HG03175 (cell line): ENCODE measurements around the gene EIF2B1.

Source experiments
- ATAC-seq: cut with Tn5 transposase; IDR thresholded peaks from one replicate; pipeline ENCODE4 v1.9.1; 2021; ENCODE audit warnings: mild to moderate bottlenecking, moderate library complexity; ENCODE audit not compliant: unreplicated experiment

The EIF2B1 gene

GRCh38 chr12:123633379-123634141 is at the start of gene EIF2B1, which contains the start of gene GTF2H3:
Gene EIF2B1, minus strand, starts transcription at chr12:123633686. Its CDS starts 129 bp downstream, at chr12:123633557.
Gene GTF2H3, plus strand, starts transcription at chr12:123633829. Its CDS starts 31 bp downstream, at chr12:123633860.
- ATAC-seq: peak; percentile 98

GRCh38 chr12:123681605-123682004 is 48.1 kb upstream of the EIF2B1 start:
- no peak for ATAC-seq

GRCh38 chr12:123678981-123679380 is 45.5 kb upstream of the EIF2B1 start:
- ATAC-seq: no peak

- ATAC-seq: no peak
Measured at GRCh38 chr12:123676616-123677320, 43.3 kb upstream of the EIF2B1 start.

GRCh38 chr12:123675436-123675835 is 42.0 kb upstream of the EIF2B1 start:
- no peak for ATAC-seq

- ATAC-seq: no peak
Measured at GRCh38 chr12:123671876-123672275, 38.4 kb upstream of the EIF2B1 start.

- peak; percentile 98 for ATAC-seq
Measured at GRCh38 chr12:123670882-123671728, 37.6 kb upstream of the EIF2B1 start, which contains the start of gene TCTN2. Gene TCTN2, plus strand, starts transcription at chr12:123671113. Its CDS starts 128 bp downstream, at chr12:123671241.

- ATAC-seq: no peak
Measured at GRCh38 chr12:123667771-123668170, 34.3 kb upstream of the EIF2B1 start.

- ATAC-seq: no peak
Measured at GRCh38 chr12:123659996-123660727, 26.7 kb upstream of the EIF2B1 start.

- ATAC-seq: no peak
Measured at GRCh38 chr12:123657211-123657610, 23.7 kb upstream of the EIF2B1 start.

- ATAC-seq: no peak
Measured at GRCh38 chr12:123656392-123656791, 22.9 kb upstream of the EIF2B1 start.

- ATAC-seq: peak; percentile 96
Measured at GRCh38 chr12:123655420-123655819, 21.9 kb upstream of the EIF2B1 start.

- ATAC-seq: no peak
Measured at GRCh38 chr12:123654129-123654701, 20.7 kb upstream of the EIF2B1 start.

GRCh38 chr12:123648401-123648800 is 14.9 kb upstream of the EIF2B1 start:
- no peak for ATAC-seq

GRCh38 chr12:123645878-123646277 is 12.4 kb upstream of the EIF2B1 start:
- no peak for ATAC-seq

GRCh38 chr12:123645380-123645779 is 11.9 kb upstream of the EIF2B1 start:
- no peak for ATAC-seq

GRCh38 chr12:123643911-123644310 is 10.4 kb upstream of the EIF2B1 start:
- no peak for ATAC-seq

GRCh38 chr12:123634142-123634561 is 666 bp upstream of the EIF2B1 start:
- no peak for ATAC-seq

- ATAC-seq: no peak
Measured at GRCh38 chr12:123621619-123622530, 11.6 kb downstream of the EIF2B1 start.
